CD1c-positive myeloid dendritic cell (primary cell): Measurements from ENCODE around the gene LRRC8E.

ENCODE experiments used
- DNase-seq: peaks from one replicate; pipeline ENCODE4 v3.0.0-alpha.2; 2016; ENCODE audit errors: extremely low spot score

LRRC8E gene

GRCh38 chr19:7888145-7888825 lies at the start of gene LRRC8E:
Gene LRRC8E, plus strand, starts transcription at chr19:7888510. Its CDS starts 7,094 bp downstream, at chr19:7895604.
- peak; percentile 39 for DNase-seq

GRCh38 chr19:7839476-7839875 lies 48.8 kb upstream of the LRRC8E start:
- no peak for DNase-seq

- DNase-seq = no peak
Observed at GRCh38 chr19:7840629-7841028, 47.7 kb upstream of the LRRC8E start.

- no peak for DNase-seq
Observed at GRCh38 chr19:7841751-7842660, 46.3 kb upstream of the LRRC8E start.

GRCh38 chr19:7842661-7843294 lies 45.5 kb upstream of the LRRC8E start:
- no peak for DNase-seq

- DNase-seq = no peak
Observed at GRCh38 chr19:7843521-7843920, 44.8 kb upstream of the LRRC8E start.

- DNase-seq = no peak
Observed at GRCh38 chr19:7844405-7844804, 43.9 kb upstream of the LRRC8E start.

- DNase-seq = no peak
Observed at GRCh38 chr19:7844951-7845350, 43.4 kb upstream of the LRRC8E start.

GRCh38 chr19:7845390-7846154 lies 42.7 kb upstream of the LRRC8E start:
- no peak for DNase-seq

GRCh38 chr19:7846155-7846646 lies 42.1 kb upstream of the LRRC8E start:
- no peak for DNase-seq

- DNase-seq = no peak
Observed at GRCh38 chr19:7847664-7848063, 40.6 kb upstream of the LRRC8E start.

GRCh38 chr19:7848779-7849457 lies 39.4 kb upstream of the LRRC8E start:
- DNase-seq = no peak

- no peak for DNase-seq
Observed at GRCh38 chr19:7849631-7849999, 38.7 kb upstream of the LRRC8E start.

- no peak for DNase-seq
Observed at GRCh38 chr19:7850000-7850813, 38.1 kb upstream of the LRRC8E start.

- DNase-seq = no peak
Observed at GRCh38 chr19:7850945-7851622, 37.2 kb upstream of the LRRC8E start.

- DNase-seq = no peak
Observed at GRCh38 chr19:7851623-7852500, 36.4 kb upstream of the LRRC8E start.

- peak; percentile 64 for DNase-seq
Observed at GRCh38 chr19:7852851-7853769, 35.2 kb upstream of the LRRC8E start.

- no peak for DNase-seq
Observed at GRCh38 chr19:7853770-7854128, 34.6 kb upstream of the LRRC8E start.
